ENCODE data around the gene SEMA3F. TPM values are rescaled to one million over a fixed set of nuclear protein-coding genes. Genes with fewer than 3 reads are reported as not detected.

SEMA3F gene
- total RNA-seq, 6 experiments from 2014 or later: 20.5 to 35.6 (median 22.8) TPM

GRCh38 chr3:50195501-50196252 lies 40.6 kb downstream of the SEMA3F start:
- Mint-ChIP-seq H3K36me3 (ENCODE audit: low read depth) (no peaks in the 10 kb centered on the region), H3K4me3 (no peak overlapping the region), H3K4me1 (ENCODE audit: low read depth) (no peaks in the 10 kb centered on the region), H3K9me3 (no peaks in the 10 kb centered on the region), H3K27ac (no peak overlapping the region), H3K27me3 (ENCODE audit: insufficient read depth) (peaks cover 18% of the 10 kb centered on the region)
- DNase-seq: no peak
- no peak for TF ChIP-seq CTCF (IDR thresholded peaks at IDR 0.05)

GRCh38 chr3:50196253-50196801 lies 41.2 kb downstream of the SEMA3F start:
- no peak for DNase-seq
- Mint-ChIP-seq H3K36me3 (ENCODE audit: low read depth) (no peaks in the 10 kb centered on the region), H3K4me1 (ENCODE audit: low read depth) (no peaks in the 10 kb centered on the region), H3K9me3 (no peaks in the 10 kb centered on the region), H3K4me3 (no peak overlapping the region), H3K27me3 (ENCODE audit: insufficient read depth) (peaks cover 21% of the 10 kb centered on the region), H3K27ac (no peak overlapping the region)
- no peak for TF ChIP-seq CTCF (IDR thresholded peaks at IDR 0.05)

GRCh38 chr3:50201573-50202315 lies 46.6 kb downstream of the SEMA3F start:
- no peak for TF ChIP-seq CTCF (IDR thresholded peaks at IDR 0.05)
- H3K36me3 Mint-ChIP-seq (ENCODE audit: low read depth): no peaks in the 10 kb centered on the region
- peaks cover 43% of the 10 kb centered on the region for H3K27me3 Mint-ChIP-seq (ENCODE audit: insufficient read depth)
- DNase-seq: no peak
- H3K9me3 Mint-ChIP-seq: no peaks in the 10 kb centered on the region
- 0 out of 2 replicates have a peak, but pooled peaks cover 5% of the 10 kb centered on the region for H3K4me1 Mint-ChIP-seq (ENCODE audit: low read depth)
- no peak overlapping the region for H3K27ac Mint-ChIP-seq
- H3K4me3 Mint-ChIP-seq: no peak overlapping the region

GRCh38 chr3:50202353-50203112 lies 47.4 kb downstream of the SEMA3F start:
- Mint-ChIP-seq H3K4me3 (no peak overlapping the region), H3K4me1 (ENCODE audit: low read depth) (0 out of 2 replicates have a peak, but pooled peaks cover 5% of the 10 kb centered on the region), H3K9me3 (no peaks in the 10 kb centered on the region), H3K36me3 (ENCODE audit: low read depth) (no peaks in the 10 kb centered on the region), H3K27ac (no peak overlapping the region), H3K27me3 (ENCODE audit: insufficient read depth) (peaks cover 42% of the 10 kb centered on the region)
- TF ChIP-seq CTCF (IDR thresholded peaks at IDR 0.05): no peak
- DNase-seq: no peak

- peaks cover 39% of the 10 kb centered on the region for H3K27me3 Mint-ChIP-seq (ENCODE audit: insufficient read depth)
- DNase-seq: no peak
- H3K36me3 Mint-ChIP-seq (ENCODE audit: low read depth): no peaks in the 10 kb centered on the region
- H3K9me3 Mint-ChIP-seq: no peaks in the 10 kb centered on the region
- no peak for TF ChIP-seq CTCF (IDR thresholded peaks at IDR 0.05)
- no peak overlapping the region for H3K27ac Mint-ChIP-seq
- H3K4me1 Mint-ChIP-seq (ENCODE audit: low read depth): 0 out of 2 replicates have a peak, but pooled peaks cover 5% of the 10 kb centered on the region
- no peak overlapping the region for H3K4me3 Mint-ChIP-seq
These were observed 48.1 kb downstream of the SEMA3F start for GRCh38 chr3:50203113-50203808.

All from HFFc6 (cell line).